OCI-LY3 (cell line): ENCODE data around the gene RPP14.

Source experiments
- H2AFZ ChIP-seq: fragments of 200-600, 300-600 bp; shearing (Covaris generic); 2 replicates; pipeline ENCODE4 v1.6.0; 2014; ENCODE audit warnings: antibody characterized with exemption, low read depth, low read length
- H3K27ac ChIP-seq: fragments of 200-600, 300-600 bp; sonication (generic); 2 replicates; pipeline ENCODE4 v1.5.1; 2014; ENCODE audit warnings: mild to moderate bottlenecking, low read length, moderate library complexity, mixed read lengths
- H3K27me3 ChIP-seq: fragments of 200-600, 300-600 bp; sonication (generic); 2 replicates; pipeline ENCODE4 v1.6.1; 2014; ENCODE audit warnings: low read depth, low read length, mixed read lengths
- H3K36me3 ChIP-seq: fragments of 200-600, 300-600 bp; sonication (generic); replicated peaks from 2 replicates; pipeline ENCODE3; 2014; ENCODE audit warnings: low read depth, low read length, mixed read lengths
- H3K4me1 ChIP-seq: fragments of 300-600, 200-600 bp; sonication (generic); 2 replicates; pipeline ENCODE4 v1.6.1; 2014; ENCODE audit warnings: low read length, mixed read lengths
- H3K4me2 ChIP-seq: fragments of 200-600, 300-600 bp; sonication (generic); 2 replicates; pipeline ENCODE4 v1.6.1; 2014; ENCODE audit warnings: low read length, mixed read lengths
- H3K4me3 ChIP-seq: fragments of 300-600, 200-600 bp; sonication (generic); 2 replicates; pipeline ENCODE4 v1.5.1; 2014; ENCODE audit warnings: antibody characterized with exemption, mild to moderate bottlenecking, low read length, moderate library complexity
- H3K79me2 ChIP-seq: fragments of 300-600, 200-600 bp; shearing (Covaris generic); 2 replicates; pipeline ENCODE4 v1.6.1; 2014; ENCODE audit warnings: mild to moderate bottlenecking, low read length, mixed read lengths
- H3K9ac ChIP-seq: fragments of 300-600, 200-600 bp; shearing (Covaris generic); 2 replicates; pipeline ENCODE4 v1.6.0; 2014; ENCODE audit warnings: mild to moderate bottlenecking, low read length, moderate library complexity
- H3K9me3 ChIP-seq: fragments of 200-600, 300-600 bp; shearing (Covaris generic); 2 replicates; pipeline ENCODE4 v1.6.1; 2014; ENCODE audit warnings: low read length, mixed read lengths; ENCODE audit not compliant: insufficient read depth
- H4K20me1 ChIP-seq: fragments of 200-600, 300-600 bp; sonication (generic); 2 replicates; pipeline ENCODE4 v1.6.1; 2016; ENCODE audit warnings: low read length, mixed read lengths; ENCODE audit not compliant: insufficient read depth
- EZH2phosphoT487 ChIP-seq: fragments of 200-600 bp; shearing (Covaris generic); IDR thresholded peaks from 2 replicates; pipeline ENCODE4 v1.6.1; 2018; ENCODE audit warnings: antibody characterized with exemption, mixed run types, low read depth
- TF ChIP-seq, protein P1 (sequence below): fragments of 200-600, 300-600 bp; sonication (generic); IDR thresholded peaks from 2 replicates; pipeline ENCODE4 v1.5.1; 2014; ENCODE audit warnings: antibody characterized with exemption, low read length, low read depth

Gene RPP14

DNA sequence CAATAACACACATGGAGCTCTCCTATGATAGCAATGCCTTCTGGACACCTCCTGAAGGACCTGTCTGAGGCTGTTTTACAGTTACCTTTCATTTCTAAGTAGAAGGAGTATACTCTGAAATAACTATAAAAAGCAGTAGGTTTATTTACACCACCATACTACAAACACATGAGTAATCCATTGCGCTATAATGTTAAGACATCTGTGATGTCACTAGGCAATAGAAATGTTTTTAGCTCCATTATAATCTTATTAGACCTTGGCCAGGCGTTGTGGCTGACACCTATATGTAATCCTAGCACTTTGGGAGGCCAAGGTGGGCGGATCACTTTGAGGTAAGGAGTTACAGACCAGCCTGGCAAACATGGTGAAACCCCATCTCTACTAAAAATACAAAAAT, 51.4 kb downstream of the RPP14 start:
- Histone ChIP-seq H3K9ac (no peak overlapping the region), H4K20me1 (peaks cover 12% of the 10 kb centered on the region; the same call in 1 of the 2 replicates), H3K4me3 (no peak overlapping the region), H3K27ac (no peak overlapping the region), H3K4me1 (peaks cover 24% of the 10 kb centered on the region), H3K27me3 (no peaks in the 10 kb centered on the region), H3K36me3 (no peaks in the 10 kb centered on the region), H3K79me2 (no peaks in the 10 kb centered on the region), H3K4me2 (no peak overlapping the region), H2AFZ (no peak overlapping the region), H3K9me3 (no peaks in the 10 kb centered on the region)
- no peak for TF ChIP-seq EZH2phosphoT487
- TF ChIP-seq, protein P1, sequence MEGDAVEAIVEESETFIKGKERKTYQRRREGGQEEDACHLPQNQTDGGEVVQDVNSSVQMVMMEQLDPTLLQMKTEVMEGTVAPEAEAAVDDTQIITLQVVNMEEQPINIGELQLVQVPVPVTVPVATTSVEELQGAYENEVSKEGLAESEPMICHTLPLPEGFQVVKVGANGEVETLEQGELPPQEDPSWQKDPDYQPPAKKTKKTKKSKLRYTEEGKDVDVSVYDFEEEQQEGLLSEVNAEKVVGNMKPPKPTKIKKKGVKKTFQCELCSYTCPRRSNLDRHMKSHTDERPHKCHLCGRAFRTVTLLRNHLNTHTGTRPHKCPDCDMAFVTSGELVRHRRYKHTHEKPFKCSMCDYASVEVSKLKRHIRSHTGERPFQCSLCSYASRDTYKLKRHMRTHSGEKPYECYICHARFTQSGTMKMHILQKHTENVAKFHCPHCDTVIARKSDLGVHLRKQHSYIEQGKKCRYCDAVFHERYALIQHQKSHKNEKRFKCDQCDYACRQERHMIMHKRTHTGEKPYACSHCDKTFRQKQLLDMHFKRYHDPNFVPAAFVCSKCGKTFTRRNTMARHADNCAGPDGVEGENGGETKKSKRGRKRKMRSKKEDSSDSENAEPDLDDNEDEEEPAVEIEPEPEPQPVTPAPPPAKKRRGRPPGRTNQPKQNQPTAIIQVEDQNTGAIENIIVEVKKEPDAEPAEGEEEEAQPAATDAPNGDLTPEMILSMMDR: no peak

DNA sequence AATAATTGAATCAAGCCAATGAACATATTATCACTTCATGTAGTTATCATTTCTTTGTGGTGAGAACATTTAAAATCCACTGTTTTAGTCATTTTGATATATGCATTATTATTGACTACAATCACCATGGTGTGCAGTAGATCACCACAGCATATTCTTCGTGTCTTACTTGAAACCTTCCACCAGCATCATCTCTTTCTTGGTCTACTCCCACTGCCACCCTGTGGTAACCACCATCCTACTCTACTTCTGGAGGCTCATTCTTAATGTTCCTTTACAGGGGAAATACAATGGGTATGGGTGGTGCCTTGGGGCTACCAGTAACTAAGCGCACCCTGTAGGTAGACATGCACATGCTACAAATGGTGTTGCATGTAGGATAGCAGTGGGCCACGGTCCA, 52.0 kb downstream of the RPP14 start:
- no peak overlapping the region for H3K9ac ChIP-seq
- H3K27ac ChIP-seq: no peak overlapping the region
- H3K36me3 ChIP-seq: no peaks in the 10 kb centered on the region
- TF ChIP-seq, protein P1: no peak
- TF ChIP-seq EZH2phosphoT487: no peak
- no peaks in the 10 kb centered on the region for H3K9me3 ChIP-seq
- H3K4me3 ChIP-seq: no peak overlapping the region
- no peak overlapping the region for H2AFZ ChIP-seq
- peaks cover 12% of the 10 kb centered on the region; the same call in 1 of the 2 replicates for H4K20me1 ChIP-seq
- H3K4me1 ChIP-seq: peaks cover 24% of the 10 kb centered on the region
- no peaks in the 10 kb centered on the region for H3K79me2 ChIP-seq
- H3K4me2 ChIP-seq: no peak overlapping the region
- no peaks in the 10 kb centered on the region for H3K27me3 ChIP-seq

DNA sequence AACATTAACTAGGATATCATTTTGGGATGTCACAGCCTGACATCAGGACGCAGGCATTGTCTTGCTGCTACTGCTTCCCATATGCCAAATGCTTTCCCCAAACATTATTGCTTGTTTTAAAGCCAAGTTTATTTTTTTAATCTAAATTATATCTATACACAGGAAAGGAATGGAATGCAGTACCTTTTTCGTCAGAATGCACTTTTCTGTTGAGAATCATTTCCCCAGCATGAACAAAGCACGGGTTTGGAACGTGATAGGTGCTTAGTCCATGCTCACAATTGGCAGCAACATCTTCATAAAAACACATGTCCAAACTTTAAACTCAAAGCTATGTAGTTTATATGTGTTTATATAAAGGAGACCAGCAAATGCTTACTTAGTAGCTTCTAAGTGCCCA, 52.8 kb downstream of the RPP14 start:
- no peaks in the 10 kb centered on the region for H3K36me3 ChIP-seq
- H4K20me1 ChIP-seq: peaks cover 12% of the 10 kb centered on the region; the same call in 1 of the 2 replicates
- no peak overlapping the region for H3K9ac ChIP-seq
- no peak overlapping the region for H3K4me2 ChIP-seq
- H3K27me3 ChIP-seq: no peaks in the 10 kb centered on the region
- TF ChIP-seq EZH2phosphoT487: no peak
- TF ChIP-seq, protein P1: no peak
- no peaks in the 10 kb centered on the region for H3K79me2 ChIP-seq
- H3K9me3 ChIP-seq: no peaks in the 10 kb centered on the region
- H3K4me1 ChIP-seq: peaks cover 23% of the 10 kb centered on the region
- no peak overlapping the region for H3K4me3 ChIP-seq
- H2AFZ ChIP-seq: no peak overlapping the region
- H3K27ac ChIP-seq: no peak overlapping the region

DNA sequence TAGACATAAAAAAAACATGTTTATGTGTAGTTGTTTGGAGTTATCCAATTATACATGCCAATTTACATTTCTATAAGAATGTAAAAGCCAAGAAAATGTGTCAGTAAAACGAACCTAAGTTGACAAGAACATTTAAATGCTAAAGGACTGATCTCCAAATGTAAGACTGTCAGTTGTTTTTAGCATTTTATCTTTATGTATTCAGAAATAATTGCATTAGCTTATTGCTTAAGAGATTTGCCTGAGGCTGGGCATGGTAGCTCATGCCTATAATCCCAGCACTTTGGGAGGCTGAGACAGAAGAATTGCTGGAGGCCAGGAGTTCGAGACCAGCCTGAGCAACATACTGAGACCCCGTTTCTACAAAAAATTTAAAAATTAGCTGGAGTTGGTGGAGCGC, 53.6 kb downstream of the RPP14 start:
- Histone ChIP-seq H3K9me3 (no peaks in the 10 kb centered on the region), H3K4me1 (peaks cover 20% of the 10 kb centered on the region), H3K36me3 (no peaks in the 10 kb centered on the region), H3K4me3 (no peak overlapping the region), H3K4me2 (no peak overlapping the region), H4K20me1 (peaks cover 12% of the 10 kb centered on the region; the same call in 1 of the 2 replicates), H3K79me2 (no peaks in the 10 kb centered on the region), H3K27me3 (no peaks in the 10 kb centered on the region), H3K27ac (no peak overlapping the region), H2AFZ (no peak overlapping the region), H3K9ac (no peak overlapping the region)
- TF ChIP-seq, protein P1: no peak
- no peak for TF ChIP-seq EZH2phosphoT487
